Endothelial cell of umbilical vein (primary cell): ENCODE results near the gene PLXNA4.

Experiments used
- EZH2 ChIP-seq: IDR thresholded peaks from 2 replicates; pipeline ENCODE4 v1.6.1; 2012; ENCODE audit warnings: borderline replicate concordance, low read depth, mild to moderate bottlenecking, moderate library complexity, low read length, inconsistent platforms; ENCODE audit not compliant: severe bottlenecking
- GATA2 ChIP-seq: IDR thresholded peaks from 2 replicates; pipeline ENCODE4 v1.7.0; 2011; ENCODE audit warnings: low read depth, mild to moderate bottlenecking, moderate library complexity, mixed read lengths, low read length; ENCODE audit not compliant: insufficient read length, insufficient read depth
- JUN ChIP-seq: IDR thresholded peaks from 2 replicates; pipeline ENCODE4 v1.6.1; 2011; ENCODE audit warnings: borderline replicate concordance, low read depth; ENCODE audit not compliant: insufficient read length, insufficient read depth
- MYC ChIP-seq: IDR thresholded peaks from one replicate; pipeline ENCODE4 v1.6.1; 2011; ENCODE audit warnings: mild to moderate bottlenecking, low read depth, low read length
- POLR2A ChIP-seq: IDR thresholded peaks from 2 replicates; pipeline ENCODE4 v1.6.1; 2012; ENCODE audit warnings: low read depth, mild to moderate bottlenecking, control low read depth, low read length
- POLR2AphosphoS5 ChIP-seq: IDR thresholded peaks from 2 replicates; pipeline ENCODE4 v1.6.1; 2012; ENCODE audit warnings: low read depth, mild to moderate bottlenecking, control low read depth, low read length, moderate library complexity; ENCODE audit not compliant: insufficient read depth
- TF ChIP-seq, protein P1 (sequence below), 2 donors: IDR thresholded peaks; 1 replicate in 1 of 2; 2 replicates in 1 of 2; pipeline ENCODE4 v1.5.1; 2011; ENCODE audit warnings: low read length in 2 of 2, mild to moderate bottlenecking in 2 of 2, moderate library complexity in 2 of 2, control low read depth in 1 of 2, inconsistent platforms in 1 of 2, low read depth in 1 of 2; ENCODE audit not compliant: insufficient read depth in 1 of 2; ENCODE audit errors: extremely low read depth in 1 of 2
- TF ChIP-seq, protein P2 (sequence below): IDR thresholded peaks from 2 replicates; pipeline ENCODE4 v1.6.1; 2011; ENCODE audit not compliant: insufficient read depth, insufficient read length

DNA sequence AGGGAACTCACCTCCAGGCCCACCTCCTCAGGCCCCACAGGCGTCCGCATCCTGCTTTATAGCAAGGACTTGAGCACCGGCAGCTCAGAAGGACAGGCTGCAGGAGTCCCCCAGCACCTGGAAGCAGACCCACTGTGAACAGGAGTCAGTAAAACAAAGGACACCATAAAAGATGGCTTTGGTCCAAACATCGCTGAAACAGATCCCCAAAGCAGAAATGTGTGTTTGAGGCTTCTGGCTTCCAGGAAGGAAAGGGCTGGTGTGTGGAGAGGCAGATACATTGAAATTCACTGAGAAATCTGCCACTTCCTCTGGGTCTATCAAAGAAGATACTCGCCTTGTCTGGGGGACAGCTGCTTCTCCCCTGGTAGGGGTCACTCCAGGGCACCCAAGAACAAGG, 286.2 kb downstream of the PLXNA4 start:
- no peak for TF ChIP-seq POLR2A
- TF ChIP-seq, protein P1, sequence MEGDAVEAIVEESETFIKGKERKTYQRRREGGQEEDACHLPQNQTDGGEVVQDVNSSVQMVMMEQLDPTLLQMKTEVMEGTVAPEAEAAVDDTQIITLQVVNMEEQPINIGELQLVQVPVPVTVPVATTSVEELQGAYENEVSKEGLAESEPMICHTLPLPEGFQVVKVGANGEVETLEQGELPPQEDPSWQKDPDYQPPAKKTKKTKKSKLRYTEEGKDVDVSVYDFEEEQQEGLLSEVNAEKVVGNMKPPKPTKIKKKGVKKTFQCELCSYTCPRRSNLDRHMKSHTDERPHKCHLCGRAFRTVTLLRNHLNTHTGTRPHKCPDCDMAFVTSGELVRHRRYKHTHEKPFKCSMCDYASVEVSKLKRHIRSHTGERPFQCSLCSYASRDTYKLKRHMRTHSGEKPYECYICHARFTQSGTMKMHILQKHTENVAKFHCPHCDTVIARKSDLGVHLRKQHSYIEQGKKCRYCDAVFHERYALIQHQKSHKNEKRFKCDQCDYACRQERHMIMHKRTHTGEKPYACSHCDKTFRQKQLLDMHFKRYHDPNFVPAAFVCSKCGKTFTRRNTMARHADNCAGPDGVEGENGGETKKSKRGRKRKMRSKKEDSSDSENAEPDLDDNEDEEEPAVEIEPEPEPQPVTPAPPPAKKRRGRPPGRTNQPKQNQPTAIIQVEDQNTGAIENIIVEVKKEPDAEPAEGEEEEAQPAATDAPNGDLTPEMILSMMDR (IDR thresholded peaks at IDR 0.05; ENCODE audit: extremely low read depth in 1 of 2, insufficient read depth in 1 of 2, low read depth in 1 of 2, low read length in 2 of 2), result no peak
- no peak for TF ChIP-seq POLR2AphosphoS5
- TF ChIP-seq JUN, result no peak
- TF ChIP-seq, protein P2, sequence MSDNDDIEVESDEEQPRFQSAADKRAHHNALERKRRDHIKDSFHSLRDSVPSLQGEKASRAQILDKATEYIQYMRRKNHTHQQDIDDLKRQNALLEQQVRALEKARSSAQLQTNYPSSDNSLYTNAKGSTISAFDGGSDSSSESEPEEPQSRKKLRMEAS, result no peak
- no peak for TF ChIP-seq EZH2
- TF ChIP-seq MYC, result no peak
- no peak for TF ChIP-seq GATA2
